GM12865 (cell line): Measurements from ENCODE around the gene BPI.

ENCODE experiments used
- DNase-seq: peaks from one replicate; pipeline ENCODE4 v3.0.0; 2010; ENCODE audit warnings: low read depth
- H3K4me3 ChIP-seq: 2 replicates; pipeline ENCODE4 v1.5.1; 2011; ENCODE audit warnings: mild to moderate bottlenecking, low read depth, low read length, control low read depth
- CTCF ChIP-seq: IDR thresholded peaks from 2 replicates; pipeline ENCODE4 v1.5.1; 2011; ENCODE audit warnings: low read length, control low read depth, low read depth, inconsistent platforms; ENCODE audit not compliant: insufficient read depth; ENCODE audit errors: missing control alignments

BPI gene

GRCh38 chr20:38269715-38270114, 34.2 kb upstream of the BPI start:
- TF ChIP-seq CTCF, result no peak

DNA sequence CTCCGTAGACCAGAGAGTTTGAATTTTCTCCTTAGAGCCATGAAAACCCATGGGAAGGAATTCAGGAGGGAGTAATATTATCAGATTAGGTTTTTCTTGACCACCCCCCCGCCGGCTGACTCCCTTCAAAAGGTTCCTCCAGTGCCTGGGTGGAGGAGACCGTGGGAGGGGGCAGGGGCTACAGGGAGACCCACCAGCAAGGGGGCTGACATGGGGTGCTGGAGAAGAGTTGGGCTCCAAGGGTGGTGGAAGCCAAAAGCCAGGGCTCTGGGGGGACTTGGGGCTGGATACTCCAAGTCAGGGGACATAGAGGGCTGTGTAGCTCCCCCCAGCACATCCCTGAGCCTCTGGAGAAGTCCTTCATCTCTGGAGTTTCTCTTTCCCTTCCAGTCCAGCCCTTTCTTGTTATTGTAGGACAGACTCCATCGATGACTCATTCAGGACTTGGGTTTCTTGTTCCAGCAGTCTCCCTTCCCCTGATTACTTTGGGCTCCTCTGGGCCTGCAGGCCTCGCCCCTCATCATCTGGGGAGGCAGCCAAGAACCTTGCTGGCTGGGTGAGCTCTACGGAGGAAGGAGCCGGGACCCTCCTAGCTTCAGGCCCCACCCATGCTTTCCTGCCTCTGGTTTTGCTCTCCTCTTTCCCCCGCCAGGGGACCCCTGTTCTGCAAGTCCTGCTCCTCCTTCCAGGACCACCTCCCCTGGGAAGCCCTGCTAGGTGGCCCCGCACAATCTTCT, 32.9 kb upstream of the BPI start:
- DNase-seq, result no peak

More at GRCh38 chr20:38269715-38270114, 34.2 kb upstream of the BPI start:
- no peak for DNase-seq
- H3K4me3 ChIP-seq, result no peak overlapping the region

GRCh38 chr20:38271608-38272120, 32.3 kb upstream of the BPI start:
- no peak overlapping the region for H3K4me3 ChIP-seq
- no peak for DNase-seq
- no peak for TF ChIP-seq CTCF

More for the DNA sequence above, 32.9 kb upstream of the BPI start:
- no peak overlapping the region for H3K4me3 ChIP-seq
- no peak for TF ChIP-seq CTCF

DNA sequence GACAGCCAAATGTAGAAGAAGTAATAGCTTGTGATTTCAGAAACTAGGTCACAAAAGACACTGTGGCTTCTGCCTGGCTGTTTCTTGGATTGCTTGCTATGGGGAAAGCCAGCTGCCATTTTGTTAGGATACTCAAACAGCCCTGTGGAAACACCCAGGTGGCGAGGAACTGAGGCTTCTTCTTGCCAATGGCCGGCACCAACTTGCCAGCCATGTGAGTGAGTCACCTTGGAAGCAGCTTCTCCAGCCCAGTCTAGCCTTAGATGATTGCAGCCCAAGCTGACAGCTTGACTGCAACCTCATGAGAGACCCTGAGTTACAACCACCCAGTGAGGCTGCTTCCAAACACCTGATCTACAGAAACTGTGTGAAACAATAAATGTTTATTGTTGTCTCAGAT, 31.6 kb upstream of the BPI start:
- H3K4me3 ChIP-seq, result no peak overlapping the region
- no peak for DNase-seq
- TF ChIP-seq CTCF, result no peak

- H3K4me3 ChIP-seq, result no peak overlapping the region
- DNase-seq, result no peak
- TF ChIP-seq CTCF, result no peak
Observed at GRCh38 chr20:38272961-38273360, 31.0 kb upstream of the BPI start.

GRCh38 chr20:38275815-38276550, 28.0 kb upstream of the BPI start:
- no peak for DNase-seq
- no peak for TF ChIP-seq CTCF
- no peak overlapping the region for H3K4me3 ChIP-seq
